ENCODE results near the gene PLEKHG5.
A peak's percentile ranks its signal among the peaks of the same experiment; 100 is the strongest.

DNA sequence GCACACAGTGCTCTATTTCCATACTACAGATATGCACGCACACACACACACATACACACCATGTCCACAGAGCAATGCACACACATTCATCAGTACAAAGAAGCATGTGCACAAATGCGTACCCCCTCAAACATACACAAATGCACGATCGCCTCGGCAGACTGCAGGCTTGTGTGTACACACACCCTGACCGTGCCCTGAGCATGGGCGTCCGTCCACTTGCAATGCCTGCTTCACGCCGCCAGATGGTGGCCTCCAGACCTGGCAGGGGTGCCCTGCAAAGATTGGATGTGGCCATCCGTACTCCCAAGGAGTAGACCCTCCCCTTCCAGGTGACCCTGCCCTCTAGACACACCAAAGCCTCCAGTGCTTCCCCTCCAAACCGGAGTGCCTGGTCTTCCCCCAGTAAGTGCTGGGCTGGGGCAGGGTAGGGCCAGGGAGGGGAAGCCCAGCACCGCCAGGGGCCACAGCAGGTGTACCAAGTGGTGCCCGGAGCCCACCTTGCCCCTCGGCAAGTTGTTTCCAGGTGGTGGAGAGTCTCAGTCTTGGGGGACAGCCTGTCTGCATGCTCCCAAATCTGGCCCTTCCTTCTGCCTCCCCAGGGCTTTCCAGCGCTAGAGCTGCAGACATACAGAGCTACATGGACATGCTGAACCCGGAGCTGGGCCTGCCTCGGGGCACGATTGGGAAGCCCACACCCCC, 46.3 kb downstream of the PLEKHG5 start:
- TF ChIP-seq, protein P1, sequence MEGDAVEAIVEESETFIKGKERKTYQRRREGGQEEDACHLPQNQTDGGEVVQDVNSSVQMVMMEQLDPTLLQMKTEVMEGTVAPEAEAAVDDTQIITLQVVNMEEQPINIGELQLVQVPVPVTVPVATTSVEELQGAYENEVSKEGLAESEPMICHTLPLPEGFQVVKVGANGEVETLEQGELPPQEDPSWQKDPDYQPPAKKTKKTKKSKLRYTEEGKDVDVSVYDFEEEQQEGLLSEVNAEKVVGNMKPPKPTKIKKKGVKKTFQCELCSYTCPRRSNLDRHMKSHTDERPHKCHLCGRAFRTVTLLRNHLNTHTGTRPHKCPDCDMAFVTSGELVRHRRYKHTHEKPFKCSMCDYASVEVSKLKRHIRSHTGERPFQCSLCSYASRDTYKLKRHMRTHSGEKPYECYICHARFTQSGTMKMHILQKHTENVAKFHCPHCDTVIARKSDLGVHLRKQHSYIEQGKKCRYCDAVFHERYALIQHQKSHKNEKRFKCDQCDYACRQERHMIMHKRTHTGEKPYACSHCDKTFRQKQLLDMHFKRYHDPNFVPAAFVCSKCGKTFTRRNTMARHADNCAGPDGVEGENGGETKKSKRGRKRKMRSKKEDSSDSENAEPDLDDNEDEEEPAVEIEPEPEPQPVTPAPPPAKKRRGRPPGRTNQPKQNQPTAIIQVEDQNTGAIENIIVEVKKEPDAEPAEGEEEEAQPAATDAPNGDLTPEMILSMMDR (IDR thresholded peaks at IDR 0.05): peak; percentile 41 to 63 (median 50)
- no peak for TF ChIP-seq POLR2A (IDR thresholded peaks at IDR 0.05)

All from heart left ventricle (tissue), 13 donors.